Subcutaneous adipose tissue (tissue), 4 donors: ENCODE data around the gene C5orf22. TPM values are rescaled to one million over a fixed set of nuclear protein-coding genes. Genes with fewer than 3 reads are reported as not detected.

Experiments
- CTCF ChIP-seq: fragments of 450-650 bp; IDR thresholded peaks from one replicate; pipeline ENCODE4 v1.5.1; 2016; ENCODE audit warnings: low read depth, mild to moderate bottlenecking, control low read depth, antibody characterized with exemption, moderate library complexity
- small RNA-seq: library from RNA; depleted of rRNA; stranded (forward); fragments of <200 nt; gene quantifications from one replicate; pipeline ENCODE3, GENCODE V24; 2016
- total RNA-seq, 4 donors: library from RNA; depleted of rRNA; stranded (reverse); fragments of >200 nt; gene quantifications; one replicate each; pipeline ENCODE4 v1.1.0, GENCODE V29; 2016

C5orf22 gene
- total RNA-seq, 4 donors from 2014 or later, result 8.5 to 23.1 (median 20.5) TPM

GRCh38 chr5:31604644-31605043, 72.5 kb downstream of the C5orf22 start:
- TF ChIP-seq CTCF, result no peak

Small RNAs within 50 kb of the gene (small RNA-seq; reads per million reads assigned to genes)
- gene RF00019 (0.49 reads per million), gene RNU6-363P (not detected)

Other genes starting within 250 kb of the C5orf22 start
- gene DROSHA, start 208 bp upstream of the C5orf22 start, total RNA-seq, result 10 to 100 TPM; 37.9 to 51.8 (median 40.4) TPM
- gene PDZD2, start 106.8 kb downstream of the C5orf22 start, total RNA-seq, result 10 to 100 TPM; 34.1 to 91.4 (median 51.0) TPM